NCI-H1092 (cell line): Measurements from ENCODE around the gene TSPAN15.

Experiments used
- DNase-seq: peaks from one replicate; lab custom pipeline; 2025; lab: John Stamatoyannopoulos, UW

Gene TSPAN15

GRCh38 chr10:69417542-69417941 is 33.7 kb upstream of the TSPAN15 start:
- no peak for DNase-seq

GRCh38 chr10:69418052-69418752 is 33.1 kb upstream of the TSPAN15 start:
- no peak for DNase-seq

GRCh38 chr10:69419096-69419743 is 32.0 kb upstream of the TSPAN15 start:
- DNase-seq: no peak

GRCh38 chr10:69419744-69420126 is 31.5 kb upstream of the TSPAN15 start:
- DNase-seq: no peak

GRCh38 chr10:69421611-69422308 is 29.5 kb upstream of the TSPAN15 start:
- DNase-seq: peak; percentile 53

GRCh38 chr10:69422676-69423075 is 28.6 kb upstream of the TSPAN15 start:
- DNase-seq: no peak

GRCh38 chr10:69425041-69425440 is 26.2 kb upstream of the TSPAN15 start:
- no peak for DNase-seq

- no peak for DNase-seq
These were observed 25.6 kb upstream of the TSPAN15 start for GRCh38 chr10:69425511-69426298.

- no peak for DNase-seq
These were observed 24.9 kb upstream of the TSPAN15 start for GRCh38 chr10:69426376-69426727.

GRCh38 chr10:69428165-69428564 is 23.1 kb upstream of the TSPAN15 start:
- DNase-seq: peak; percentile 25

- DNase-seq: no peak
These were observed 17.1 kb upstream of the TSPAN15 start for GRCh38 chr10:69434169-69434568.

GRCh38 chr10:69434926-69435325 is 16.3 kb upstream of the TSPAN15 start:
- no peak for DNase-seq

- DNase-seq: no peak
These were observed 15.2 kb upstream of the TSPAN15 start for GRCh38 chr10:69435966-69436520.

- DNase-seq: no peak
These were observed 13.7 kb upstream of the TSPAN15 start for GRCh38 chr10:69437321-69438259.

GRCh38 chr10:69438536-69439349 is 12.5 kb upstream of the TSPAN15 start:
- no peak for DNase-seq

GRCh38 chr10:69439350-69439739 is 11.9 kb upstream of the TSPAN15 start:
- DNase-seq: no peak

GRCh38 chr10:69439813-69440506 is 11.3 kb upstream of the TSPAN15 start:
- DNase-seq: no peak

- no peak for DNase-seq
These were observed 7.9 kb upstream of the TSPAN15 start for GRCh38 chr10:69443354-69443753.

- no peak for DNase-seq
These were observed 6.2 kb upstream of the TSPAN15 start for GRCh38 chr10:69445041-69445440.

GRCh38 chr10:69446229-69446628 is 5.0 kb upstream of the TSPAN15 start:
- DNase-seq: no peak
